Stimulated activated CD8-positive, alpha-beta memory T cell treated with anti-CD3 and anti-CD28 coated beads, Interleukin-15, amount 100 ng/mL, for 1 hour (primary cell): ENCODE results near the gene UBN1.

Experiments used
- DNase-seq: peaks from one replicate; pipeline ENCODE4 v3.0.0-alpha.2; 2020; ENCODE audit warnings: low read depth

Gene UBN1

GRCh38 chr16:4814542-4815173 is 32.6 kb upstream of the UBN1 start:
- no peak for DNase-seq

- no peak for DNase-seq
These were observed 26.6 kb upstream of the UBN1 start for GRCh38 chr16:4820652-4821051.

- DNase-seq = no peak
These were observed 22.1 kb upstream of the UBN1 start for GRCh38 chr16:4825196-4825595.

- no peak for DNase-seq
These were observed 20.8 kb upstream of the UBN1 start for GRCh38 chr16:4826526-4826925.

- no peak for DNase-seq
These were observed 20.3 kb upstream of the UBN1 start for GRCh38 chr16:4826980-4827379.

- no peak for DNase-seq
These were observed 18.5 kb upstream of the UBN1 start for GRCh38 chr16:4828567-4829321.

- DNase-seq = no peak
These were observed 16.9 kb upstream of the UBN1 start for GRCh38 chr16:4830408-4830807.

- no peak for DNase-seq
These were observed 15.7 kb upstream of the UBN1 start for GRCh38 chr16:4831616-4832015.

GRCh38 chr16:4832698-4833343 is 14.5 kb upstream of the UBN1 start:
- DNase-seq = no peak

- DNase-seq = no peak
These were observed 13.7 kb upstream of the UBN1 start for GRCh38 chr16:4833584-4833983.

GRCh38 chr16:4836727-4837126 is 10.6 kb upstream of the UBN1 start:
- no peak for DNase-seq

GRCh38 chr16:4837733-4838501 is 9.4 kb upstream of the UBN1 start:
- DNase-seq = no peak

- no peak for DNase-seq
These were observed 7.3 kb upstream of the UBN1 start for GRCh38 chr16:4839942-4840341.

GRCh38 chr16:4840984-4841383 is 6.3 kb upstream of the UBN1 start:
- no peak for DNase-seq

- no peak for DNase-seq
These were observed 779 bp upstream of the UBN1 start for GRCh38 chr16:4846503-4846900.

GRCh38 chr16:4847774-4848587 is 700 bp downstream of the UBN1 start:
- DNase-seq = no peak

- DNase-seq = no peak
These were observed 2.9 kb downstream of the UBN1 start for GRCh38 chr16:4850211-4850610.

GRCh38 chr16:4852221-4852872 is 5.1 kb downstream of the UBN1 start:
- no peak for DNase-seq

GRCh38 chr16:4855371-4855770 is 8.1 kb downstream of the UBN1 start:
- DNase-seq = no peak

GRCh38 chr16:4855804-4856203 is 8.5 kb downstream of the UBN1 start:
- DNase-seq = no peak

- DNase-seq = no peak
These were observed 12.1 kb downstream of the UBN1 start for GRCh38 chr16:4859190-4859899.
